ENCODE measurements around the gene TSPAN18. TPM values are rescaled to one million over a fixed set of nuclear protein-coding genes. Genes with fewer than 3 reads are reported as not detected.

Gene TSPAN18
- total RNA-seq, 4 donors from 2014 or later = 0.95 to 4.5 (median 2.3) TPM

- H3K4me3 ChIP-seq (ENCODE audit: low read depth, poor library complexity, severe bottlenecking) = no peak overlapping the region
- TF ChIP-seq CTCF (IDR thresholded peaks at IDR 0.05) (no peak), POLR2A (IDR thresholded peaks at IDR 0.05) (no peak)
- intact Hi-C loops (cut with DNase I; ENCODE audit: low total_unique reads) = no loop called here
- 54 to 59% methylated on average over 8 of the region's 8 CpGs for WGBS, 2 donors
- DNase-seq (ENCODE audit: low spot score in 2 of 2) = no peak
Observed at GRCh38 chr11:44926036-44926435, 199.3 kb downstream of the TSPAN18 start.

- intact Hi-C loops (cut with DNase I; ENCODE audit: low total_unique reads) = no loop called here
- DNase-seq (ENCODE audit: low spot score in 2 of 2) = peak; percentile 46 to 91
Observed at GRCh38 chr11:44927174-44927661, 200.5 kb downstream of the TSPAN18 start.

GRCh38 chr11:44928144-44928543 lies 201.4 kb downstream of the TSPAN18 start:
- no peak overlapping the region for H3K4me3 ChIP-seq (ENCODE audit: low read depth, poor library complexity, severe bottlenecking)
- TF ChIP-seq POLR2A (IDR thresholded peaks at IDR 0.05) = no peak
- no peak for TF ChIP-seq CTCF (IDR thresholded peaks at IDR 0.05)
- no peak for DNase-seq (ENCODE audit: low spot score in 2 of 2)
- intact Hi-C loops (cut with DNase I; ENCODE audit: low total_unique reads) = no loop called here
- 90 to 92% methylated on average over 4 of the region's 4 CpGs for WGBS, 2 donors

More at GRCh38 chr11:44927174-44927661, 200.5 kb downstream of the TSPAN18 start:
- WGBS, 2 donors = 26 to 28% methylated on average over 16 of the region's 16 CpGs
- no peak for TF ChIP-seq POLR2A (IDR thresholded peaks at IDR 0.05)
- peak in 1 of 3 donors; percentile 73 for TF ChIP-seq CTCF (IDR thresholded peaks at IDR 0.05)
- no peak overlapping the region for H3K4me3 ChIP-seq (ENCODE audit: low read depth, poor library complexity, severe bottlenecking)

GRCh38 chr11:44928816-44929215 lies 202.1 kb downstream of the TSPAN18 start:
- intact Hi-C loops (cut with DNase I; ENCODE audit: low total_unique reads) = no loop called here
- no peak for DNase-seq (ENCODE audit: low spot score in 2 of 2)
- TF ChIP-seq CTCF (IDR thresholded peaks at IDR 0.05) = no peak
- TF ChIP-seq POLR2A (IDR thresholded peaks at IDR 0.05) = no peak
- 62 to 70% methylated on average over 4 of the region's 4 CpGs for WGBS, 2 donors
- H3K4me3 ChIP-seq (ENCODE audit: low read depth, poor library complexity, severe bottlenecking) = no peak overlapping the region

GRCh38 chr11:44930588-44931302 lies 204.0 kb downstream of the TSPAN18 start:
- intact Hi-C loops (cut with DNase I; ENCODE audit: low total_unique reads) = no loop called here
- 70 to 81% methylated on average over 13 of the region's 13 CpGs for WGBS, 2 donors
- TF ChIP-seq POLR2A (IDR thresholded peaks at IDR 0.05) = no peak
- TF ChIP-seq CTCF (IDR thresholded peaks at IDR 0.05) = no peak
- DNase-seq (ENCODE audit: low spot score in 2 of 2) = no peak
- H3K4me3 ChIP-seq (ENCODE audit: low read depth, poor library complexity, severe bottlenecking) = no peak overlapping the region
